ENCODE results near the gene GPAM. TPM values are rescaled to one million over a fixed set of nuclear protein-coding genes. Genes with fewer than 3 reads are reported as not detected.

The GPAM gene
- total RNA-seq, 1 donor from 2014 or later = 10.8 TPM

GRCh38 chr10:112224933-112225529 is 41.5 kb upstream of the GPAM start:
- Mint-ChIP-seq H3K36me3 (ENCODE audit: low read depth) (no peaks in the 10 kb centered on the region), H3K9me3 (ENCODE audit: low read depth) (peaks cover 17% of the 10 kb centered on the region), H3K27ac (ENCODE audit: unreplicated experiment) (no peak overlapping the region), H3K4me3 (ENCODE audit: unreplicated experiment) (no peak overlapping the region), H3K4me1 (ENCODE audit: low read depth) (no peaks in the 10 kb centered on the region), H3K27me3 (ENCODE audit: low read depth) (no peaks in the 10 kb centered on the region)
- no peak for DNase-seq (ENCODE audit: low spot score)
- no peak for TF ChIP-seq CTCF (IDR thresholded peaks at IDR 0.05)

GRCh38 chr10:112223725-112224124 is 40.2 kb upstream of the GPAM start:
- no peak overlapping the region for H3K27ac Mint-ChIP-seq (ENCODE audit: unreplicated experiment)
- no peaks in the 10 kb centered on the region for H3K4me1 Mint-ChIP-seq (ENCODE audit: low read depth)
- H3K4me3 Mint-ChIP-seq (ENCODE audit: unreplicated experiment) = no peak overlapping the region
- peaks cover 20% of the 10 kb centered on the region for H3K9me3 Mint-ChIP-seq (ENCODE audit: low read depth)
- TF ChIP-seq CTCF (IDR thresholded peaks at IDR 0.05) = no peak
- H3K36me3 Mint-ChIP-seq (ENCODE audit: low read depth) = no peaks in the 10 kb centered on the region
- H3K27me3 Mint-ChIP-seq (ENCODE audit: low read depth) = no peaks in the 10 kb centered on the region
- no peak for DNase-seq (ENCODE audit: low spot score)

GRCh38 chr10:112222799-112223198 is 39.2 kb upstream of the GPAM start:
- Mint-ChIP-seq H3K4me3 (ENCODE audit: unreplicated experiment) (no peak overlapping the region), H3K36me3 (ENCODE audit: low read depth) (no peaks in the 10 kb centered on the region), H3K27me3 (ENCODE audit: low read depth) (peaks cover 3% of the 10 kb centered on the region), H3K9me3 (ENCODE audit: low read depth) (peaks cover 20% of the 10 kb centered on the region), H3K27ac (ENCODE audit: unreplicated experiment) (no peak overlapping the region), H3K4me1 (ENCODE audit: low read depth) (no peaks in the 10 kb centered on the region)
- no peak for TF ChIP-seq CTCF (IDR thresholded peaks at IDR 0.05)
- no peak for DNase-seq (ENCODE audit: low spot score)

GRCh38 chr10:112221545-112221944 is 38.0 kb upstream of the GPAM start:
- Mint-ChIP-seq H3K27ac (ENCODE audit: unreplicated experiment) (no peak overlapping the region), H3K9me3 (ENCODE audit: low read depth) (peaks cover 13% of the 10 kb centered on the region), H3K4me1 (ENCODE audit: low read depth) (no peaks in the 10 kb centered on the region), H3K4me3 (ENCODE audit: unreplicated experiment) (no peak overlapping the region), H3K27me3 (ENCODE audit: low read depth) (peaks cover 3% of the 10 kb centered on the region), H3K36me3 (ENCODE audit: low read depth) (no peaks in the 10 kb centered on the region)
- no peak for DNase-seq (ENCODE audit: low spot score)
- no peak for TF ChIP-seq CTCF (IDR thresholded peaks at IDR 0.05)

GRCh38 chr10:112218960-112219359 is 35.4 kb upstream of the GPAM start:
- Mint-ChIP-seq H3K4me1 (ENCODE audit: low read depth) (no peaks in the 10 kb centered on the region), H3K36me3 (ENCODE audit: low read depth) (no peaks in the 10 kb centered on the region), H3K9me3 (ENCODE audit: low read depth) (peaks cover 7% of the 10 kb centered on the region), H3K4me3 (ENCODE audit: unreplicated experiment) (no peak overlapping the region), H3K27ac (ENCODE audit: unreplicated experiment) (no peak overlapping the region), H3K27me3 (ENCODE audit: low read depth) (peaks cover 3% of the 10 kb centered on the region)
- no peak for TF ChIP-seq CTCF (IDR thresholded peaks at IDR 0.05)
- no peak for DNase-seq (ENCODE audit: low spot score)
